ENCODE results near the gene KDELR3.

DNA sequence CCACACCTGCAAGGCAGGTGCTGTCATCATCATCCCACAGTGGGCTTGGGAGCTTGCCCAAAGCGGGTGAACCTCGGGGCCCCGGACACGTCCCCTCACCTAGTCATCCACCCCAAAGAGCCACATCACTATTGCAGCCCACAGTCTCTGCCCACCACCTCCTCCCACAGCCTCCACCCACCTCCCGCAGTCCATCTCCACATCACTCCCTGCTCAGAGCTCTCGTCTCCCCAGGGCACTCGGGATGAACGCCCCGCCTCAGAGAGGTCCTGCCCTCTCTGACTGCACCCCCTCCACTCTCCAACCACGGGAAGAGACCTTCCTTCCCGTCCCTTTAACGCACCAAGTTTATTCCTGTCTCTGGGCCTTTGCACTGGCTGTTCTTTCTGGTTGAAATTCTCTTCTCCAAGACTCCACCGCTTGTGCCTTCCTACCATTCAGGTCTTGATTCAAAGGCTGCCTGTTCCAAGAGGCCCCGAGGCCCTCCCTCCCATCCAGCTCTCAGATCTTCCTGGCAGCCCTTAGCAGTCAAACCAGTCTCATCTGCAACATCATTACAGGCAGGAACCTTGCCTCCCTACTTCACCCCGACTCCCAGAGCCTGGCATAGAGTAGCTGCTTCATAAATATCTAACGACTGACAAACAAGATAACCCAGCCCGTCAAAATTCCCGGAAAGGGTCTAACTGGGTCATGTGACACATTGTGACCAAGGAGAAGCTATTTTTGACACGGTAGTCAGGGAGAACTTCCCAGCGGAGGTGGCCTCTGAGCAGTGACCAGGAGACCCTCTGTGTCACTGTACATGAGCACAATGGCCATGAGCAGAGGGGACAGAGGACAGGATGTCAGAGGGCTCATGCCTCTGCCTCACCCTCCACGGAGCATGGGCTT, 24.0 kb upstream of the KDELR3 start:
- TF ChIP-seq, protein P1, sequence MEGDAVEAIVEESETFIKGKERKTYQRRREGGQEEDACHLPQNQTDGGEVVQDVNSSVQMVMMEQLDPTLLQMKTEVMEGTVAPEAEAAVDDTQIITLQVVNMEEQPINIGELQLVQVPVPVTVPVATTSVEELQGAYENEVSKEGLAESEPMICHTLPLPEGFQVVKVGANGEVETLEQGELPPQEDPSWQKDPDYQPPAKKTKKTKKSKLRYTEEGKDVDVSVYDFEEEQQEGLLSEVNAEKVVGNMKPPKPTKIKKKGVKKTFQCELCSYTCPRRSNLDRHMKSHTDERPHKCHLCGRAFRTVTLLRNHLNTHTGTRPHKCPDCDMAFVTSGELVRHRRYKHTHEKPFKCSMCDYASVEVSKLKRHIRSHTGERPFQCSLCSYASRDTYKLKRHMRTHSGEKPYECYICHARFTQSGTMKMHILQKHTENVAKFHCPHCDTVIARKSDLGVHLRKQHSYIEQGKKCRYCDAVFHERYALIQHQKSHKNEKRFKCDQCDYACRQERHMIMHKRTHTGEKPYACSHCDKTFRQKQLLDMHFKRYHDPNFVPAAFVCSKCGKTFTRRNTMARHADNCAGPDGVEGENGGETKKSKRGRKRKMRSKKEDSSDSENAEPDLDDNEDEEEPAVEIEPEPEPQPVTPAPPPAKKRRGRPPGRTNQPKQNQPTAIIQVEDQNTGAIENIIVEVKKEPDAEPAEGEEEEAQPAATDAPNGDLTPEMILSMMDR (IDR thresholded peaks at IDR 0.05) = no peak
- TF ChIP-seq ZFX (IDR thresholded peaks at IDR 0.05; ENCODE audit: borderline replicate concordance) = no peak

Data from 22Rv1 (cell line).